ENCODE data around the gene CEACAM7. TPM values are rescaled to one million over a fixed set of nuclear protein-coding genes. Genes with fewer than 3 reads are reported as not detected.

Gene CEACAM7
- total RNA-seq, 1 donor from 2014 or later = not detected

DNA sequence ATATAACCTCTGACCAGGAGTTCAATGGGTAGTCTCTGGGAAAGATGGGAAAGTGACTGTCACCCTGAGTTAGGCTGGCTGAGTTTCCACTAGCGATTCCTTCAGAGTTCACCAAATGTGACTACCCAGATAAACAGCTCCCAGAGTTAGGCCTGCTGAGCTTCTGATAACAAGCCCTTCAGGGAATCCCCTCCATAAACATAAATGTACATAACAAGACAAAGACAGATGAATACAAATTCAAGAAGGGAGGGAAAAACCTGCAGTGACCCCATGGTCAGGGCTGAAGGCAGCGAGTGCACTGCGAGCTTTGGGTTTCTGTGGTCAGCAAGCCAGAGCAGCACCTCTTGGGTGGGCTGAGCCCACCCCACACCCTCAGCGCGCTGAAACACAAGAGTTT, 35.8 kb downstream of the CEACAM7 start:
- Mint-ChIP-seq H3K27me3 (ENCODE audit: low read depth, unreplicated experiment) (peaks cover 28% of the 10 kb centered on the region), H3K27ac (ENCODE audit: unreplicated experiment) (no peak overlapping the region), H3K9me3 (ENCODE audit: unreplicated experiment) (peaks cover 1% of the 10 kb centered on the region), H3K4me1 (ENCODE audit: low read depth, unreplicated experiment) (no peaks in the 10 kb centered on the region), H3K36me3 (ENCODE audit: low read depth, unreplicated experiment) (no peaks in the 10 kb centered on the region), H3K4me3 (ENCODE audit: unreplicated experiment) (no peak overlapping the region)
- Histone ChIP-seq H2AFZ (ENCODE audit: low read depth, low read length) (no peak overlapping the region), H3K27ac (ENCODE audit: low read depth, low read length) (no peak overlapping the region), H3K36me3 (ENCODE audit: insufficient read depth, low read length) (no peaks in the 10 kb centered on the region), H3K4me2 (ENCODE audit: low read length) (no peak overlapping the region), H3K9me3 (ENCODE audit: insufficient read depth, low read depth, low read length) (no peaks in the 10 kb centered on the region), H3K4me1 (ENCODE audit: insufficient read depth, low read length) (no peaks in the 10 kb centered on the region), H3K9ac (ENCODE audit: low read length) (no peak overlapping the region), H3K27me3 (ENCODE audit: insufficient read depth, low read length) (no peaks in the 10 kb centered on the region), H3K4me3 (ENCODE audit: insufficient read depth, low read depth, low read length) (no peak overlapping the region), H3K79me2 (ENCODE audit: insufficient read depth, low read length) (no peaks in the 10 kb centered on the region), H4K20me1 (ENCODE audit: insufficient read depth, low read length) (no peaks in the 10 kb centered on the region)
- no peak for TF ChIP-seq EZH2 (IDR thresholded peaks at IDR 0.05; ENCODE audit: insufficient read depth, low read length)
- TF ChIP-seq, protein P1, sequence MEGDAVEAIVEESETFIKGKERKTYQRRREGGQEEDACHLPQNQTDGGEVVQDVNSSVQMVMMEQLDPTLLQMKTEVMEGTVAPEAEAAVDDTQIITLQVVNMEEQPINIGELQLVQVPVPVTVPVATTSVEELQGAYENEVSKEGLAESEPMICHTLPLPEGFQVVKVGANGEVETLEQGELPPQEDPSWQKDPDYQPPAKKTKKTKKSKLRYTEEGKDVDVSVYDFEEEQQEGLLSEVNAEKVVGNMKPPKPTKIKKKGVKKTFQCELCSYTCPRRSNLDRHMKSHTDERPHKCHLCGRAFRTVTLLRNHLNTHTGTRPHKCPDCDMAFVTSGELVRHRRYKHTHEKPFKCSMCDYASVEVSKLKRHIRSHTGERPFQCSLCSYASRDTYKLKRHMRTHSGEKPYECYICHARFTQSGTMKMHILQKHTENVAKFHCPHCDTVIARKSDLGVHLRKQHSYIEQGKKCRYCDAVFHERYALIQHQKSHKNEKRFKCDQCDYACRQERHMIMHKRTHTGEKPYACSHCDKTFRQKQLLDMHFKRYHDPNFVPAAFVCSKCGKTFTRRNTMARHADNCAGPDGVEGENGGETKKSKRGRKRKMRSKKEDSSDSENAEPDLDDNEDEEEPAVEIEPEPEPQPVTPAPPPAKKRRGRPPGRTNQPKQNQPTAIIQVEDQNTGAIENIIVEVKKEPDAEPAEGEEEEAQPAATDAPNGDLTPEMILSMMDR (IDR thresholded peaks at IDR 0.05; ENCODE audit: insufficient read depth, low read depth, low read length) = no peak
- FAIRE-seq (no peak), DNase-seq (ENCODE audit: low read depth) (no peak)

DNA sequence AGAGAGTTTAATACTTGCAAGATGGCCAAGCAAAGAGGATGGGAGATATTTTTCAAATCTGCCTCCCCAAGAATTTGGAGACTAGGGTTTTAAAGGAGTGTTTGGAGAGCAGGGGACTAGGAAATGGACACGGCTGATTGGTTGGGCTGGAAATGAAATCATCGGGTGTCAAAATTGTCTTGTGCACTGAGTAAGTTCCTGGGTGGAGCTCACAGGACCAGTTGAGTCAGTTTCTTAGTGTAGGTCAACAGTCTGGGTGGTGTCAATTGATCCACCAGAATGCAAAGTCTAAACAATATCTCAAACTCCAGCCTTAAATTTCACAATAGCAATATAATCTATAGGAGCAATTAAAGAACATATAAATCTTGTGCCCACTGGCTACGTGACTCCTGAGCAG, 38.2 kb downstream of the CEACAM7 start:
- H3K4me3 ChIP-seq (ENCODE audit: insufficient read depth, low read depth, low read length) = no peak overlapping the region
- H3K4me1 ChIP-seq (ENCODE audit: insufficient read depth, low read length) = no peaks in the 10 kb centered on the region
- no peak for TF ChIP-seq EZH2 (IDR thresholded peaks at IDR 0.05; ENCODE audit: insufficient read depth, low read length)
- TF ChIP-seq, protein P1 (IDR thresholded peaks at IDR 0.05; ENCODE audit: insufficient read depth, low read depth, low read length) = no peak
- H3K27ac Mint-ChIP-seq (ENCODE audit: unreplicated experiment) = no peak overlapping the region
- H3K9ac ChIP-seq (ENCODE audit: low read length) = no peak overlapping the region
- no peak overlapping the region for H2AFZ ChIP-seq (ENCODE audit: low read depth, low read length)
- no peaks in the 10 kb centered on the region for H3K36me3 ChIP-seq (ENCODE audit: insufficient read depth, low read length)
- no peak for FAIRE-seq
- no peaks in the 10 kb centered on the region for H3K4me1 Mint-ChIP-seq (ENCODE audit: low read depth, unreplicated experiment)
- no peak overlapping the region for H3K4me2 ChIP-seq (ENCODE audit: low read length)
- H4K20me1 ChIP-seq (ENCODE audit: insufficient read depth, low read length) = no peaks in the 10 kb centered on the region
- peaks cover 1% of the 10 kb centered on the region for H3K9me3 Mint-ChIP-seq (ENCODE audit: unreplicated experiment)
- H3K27me3 Mint-ChIP-seq (ENCODE audit: low read depth, unreplicated experiment) = peaks cover 28% of the 10 kb centered on the region
- no peaks in the 10 kb centered on the region for H3K36me3 Mint-ChIP-seq (ENCODE audit: low read depth, unreplicated experiment)
- H3K4me3 Mint-ChIP-seq (ENCODE audit: unreplicated experiment) = no peak overlapping the region
- no peak for DNase-seq (ENCODE audit: low read depth)
- H3K27ac ChIP-seq (ENCODE audit: low read depth, low read length) = no peak overlapping the region
- H3K9me3 ChIP-seq (ENCODE audit: insufficient read depth, low read depth, low read length) = no peaks in the 10 kb centered on the region
- H3K27me3 ChIP-seq (ENCODE audit: insufficient read depth, low read length) = no peaks in the 10 kb centered on the region
- H3K79me2 ChIP-seq (ENCODE audit: insufficient read depth, low read length) = no peaks in the 10 kb centered on the region

DNA sequence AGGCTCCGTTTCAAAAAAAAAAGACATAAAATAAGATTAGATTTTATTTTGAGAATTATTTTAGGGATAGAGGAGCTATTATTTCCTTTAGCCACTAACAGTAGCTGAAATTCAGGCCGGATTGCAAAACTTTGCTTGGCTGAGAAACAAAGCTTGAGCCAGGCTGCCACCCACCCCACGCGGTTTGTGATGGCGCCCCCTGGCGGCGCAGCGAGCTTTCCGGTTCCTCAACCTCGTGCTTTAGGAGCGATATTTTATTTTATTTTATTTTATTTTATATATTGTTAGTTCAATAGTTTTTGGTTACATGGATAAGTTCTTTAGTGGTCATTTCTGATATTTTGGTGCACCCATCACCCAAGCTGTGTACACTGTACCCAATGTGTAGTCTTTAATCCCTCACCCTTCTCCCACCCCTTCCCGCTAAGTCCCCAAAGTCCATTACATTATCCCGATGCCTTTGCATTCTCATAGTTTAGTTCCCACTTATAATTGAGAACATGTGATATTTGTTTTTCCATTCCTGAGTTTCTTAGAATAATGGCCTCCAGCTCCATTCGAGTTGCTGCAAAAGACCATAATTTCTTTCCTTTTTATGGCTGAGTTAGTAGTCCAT, 41.4 kb downstream of the CEACAM7 start:
- Histone ChIP-seq H3K36me3 (ENCODE audit: insufficient read depth, low read length) (no peaks in the 10 kb centered on the region), H2AFZ (ENCODE audit: low read depth, low read length) (no peak overlapping the region), H3K27ac (ENCODE audit: low read depth, low read length) (no peak overlapping the region), H3K79me2 (ENCODE audit: insufficient read depth, low read length) (no peaks in the 10 kb centered on the region), H3K4me1 (ENCODE audit: insufficient read depth, low read length) (no peaks in the 10 kb centered on the region), H3K4me3 (ENCODE audit: insufficient read depth, low read depth, low read length) (no peak overlapping the region), H4K20me1 (ENCODE audit: insufficient read depth, low read length) (no peaks in the 10 kb centered on the region), H3K9me3 (ENCODE audit: insufficient read depth, low read depth, low read length) (no peaks in the 10 kb centered on the region), H3K27me3 (ENCODE audit: insufficient read depth, low read length) (no peaks in the 10 kb centered on the region), H3K4me2 (ENCODE audit: low read length) (no peak overlapping the region), H3K9ac (ENCODE audit: low read length) (no peak overlapping the region)
- Mint-ChIP-seq H3K27me3 (ENCODE audit: low read depth, unreplicated experiment) (peaks cover 29% of the 10 kb centered on the region), H3K4me1 (ENCODE audit: low read depth, unreplicated experiment) (no peaks in the 10 kb centered on the region), H3K36me3 (ENCODE audit: low read depth, unreplicated experiment) (no peaks in the 10 kb centered on the region), H3K4me3 (ENCODE audit: unreplicated experiment) (no peak overlapping the region), H3K27ac (ENCODE audit: unreplicated experiment) (no peak overlapping the region), H3K9me3 (ENCODE audit: unreplicated experiment) (no peaks in the 10 kb centered on the region)
- FAIRE-seq = no peak
- TF ChIP-seq, protein P1 (IDR thresholded peaks at IDR 0.05; ENCODE audit: insufficient read depth, low read depth, low read length) = no peak
- TF ChIP-seq EZH2 (IDR thresholded peaks at IDR 0.05; ENCODE audit: insufficient read depth, low read length) = no peak
- DNase-seq (ENCODE audit: low read depth) = no peak
